ENCODE results near the gene CPB2.

- TF ChIP-seq EP300 (IDR thresholded peaks at IDR 0.05) (no peak), POLR2A (IDR thresholded peaks at IDR 0.05) (no peak), CTCF (IDR thresholded peaks at IDR 0.05) (no peak)
Observed at GRCh38 chr13:46131705-46132104, 26.9 kb upstream of the CPB2 start.
